Fibroblast of skin of left biceps (primary cell): Measurements from ENCODE around the gene PLCD1.

Experiments
- DNase-seq, 2 experiments: peaks; one replicate each; pipeline ENCODE4 v3.0.0-alpha.2; 2013; ENCODE audit warnings: low read depth in 2 of 2

PLCD1 gene

GRCh38 chr3:37964146-37964545, 65.3 kb downstream of the PLCD1 start:
- no peak for DNase-seq

DNA sequence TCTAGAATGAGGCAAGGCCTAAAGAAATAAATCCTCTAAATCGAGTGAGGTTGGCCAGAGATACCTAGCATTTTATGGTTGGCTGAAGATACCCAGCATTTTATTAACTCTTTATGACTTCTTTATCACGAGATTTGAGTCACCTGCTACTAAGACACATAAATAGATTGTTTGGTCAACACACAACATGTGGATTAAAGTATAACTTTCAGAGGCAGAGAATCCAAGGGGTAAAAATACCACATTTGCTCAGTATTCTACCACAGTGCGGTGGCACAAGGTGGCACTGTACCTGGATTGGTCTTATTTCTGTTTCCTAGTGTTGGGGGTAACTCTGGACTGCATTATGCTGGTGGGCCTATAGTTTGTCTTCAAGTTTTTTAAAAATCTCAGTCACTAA, 65.8 kb downstream of the PLCD1 start:
- no peak for DNase-seq

DNA sequence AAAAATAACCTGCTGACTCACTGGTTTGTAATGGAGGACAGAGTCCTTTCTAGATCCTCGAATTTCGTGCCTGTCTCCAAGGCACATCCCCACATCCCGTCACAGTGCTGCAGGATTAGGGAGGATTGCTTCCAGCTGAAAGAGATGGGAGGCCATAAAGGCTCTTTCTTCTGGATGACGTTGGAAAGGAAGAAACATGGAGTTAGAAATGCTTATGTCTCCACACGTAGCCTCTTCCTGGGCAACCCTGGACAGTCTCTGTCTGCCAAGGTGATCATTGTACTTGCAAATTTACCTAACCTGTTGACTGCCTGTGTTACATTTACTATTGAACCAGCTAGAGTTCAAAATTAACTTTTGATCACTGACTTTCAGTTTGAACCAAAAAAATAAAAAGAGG, 66.4 kb downstream of the PLCD1 start:
- peak in 1 of 2 experiments; percentile 12 for DNase-seq

- DNase-seq = no peak
Measured at GRCh38 chr3:37961622-37962431, 67.6 kb downstream of the PLCD1 start.

- no peak for DNase-seq
Measured at GRCh38 chr3:37957539-37957936, 71.9 kb downstream of the PLCD1 start.
